ENCODE results near the gene MT4.
A peak's percentile ranks its signal among the peaks of the same experiment; 100 is the strongest.

The MT4 gene

DNA sequence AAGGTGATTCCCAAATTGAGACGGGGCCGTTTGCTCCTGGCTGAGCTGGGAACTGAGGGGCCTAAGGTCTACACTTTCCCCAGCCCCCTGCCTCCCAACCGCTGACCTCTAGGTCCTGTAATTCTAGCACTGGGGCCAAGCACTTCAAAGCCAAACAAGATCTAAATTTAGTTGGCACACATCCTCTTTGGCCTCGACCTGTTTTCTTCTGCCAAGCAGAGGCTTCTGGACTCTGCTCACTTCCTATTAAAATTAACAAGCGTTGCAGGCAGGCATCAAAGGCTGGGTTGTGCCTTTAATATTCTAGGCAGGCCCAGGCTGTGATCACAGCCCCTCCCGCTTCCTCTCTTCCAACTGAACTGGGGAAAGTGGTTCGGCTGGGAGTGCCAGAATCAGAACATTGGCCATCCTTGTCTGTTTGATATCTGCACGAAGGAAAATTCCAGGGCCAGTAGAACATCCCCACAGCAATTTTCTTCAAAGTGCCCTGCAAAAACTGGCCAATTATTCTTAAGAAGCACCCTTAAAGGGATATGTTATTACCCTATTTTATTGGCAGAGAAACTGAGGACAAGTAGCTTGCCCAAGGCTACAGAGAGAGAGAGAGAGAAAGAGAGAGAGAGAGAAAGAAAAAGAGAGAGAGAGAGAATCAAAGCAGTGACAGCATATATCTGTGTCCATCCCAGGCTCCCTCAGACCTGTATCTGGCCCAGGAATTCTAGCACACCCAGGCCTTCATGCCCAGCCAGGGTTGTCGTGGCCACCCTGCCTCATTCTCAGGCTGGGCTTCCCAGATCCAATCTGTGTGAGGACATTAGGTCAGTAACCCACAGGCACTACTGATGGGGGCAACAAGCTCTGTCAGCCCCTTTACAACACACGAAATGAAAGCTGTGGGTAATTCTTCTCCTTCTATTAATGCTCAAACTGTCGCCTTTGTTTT, 12.8 kb upstream of the MT4 start:
- Histone ChIP-seq H3K4me3 (ENCODE audit: low read depth, low read length) (no peak overlapping the region), H3K36me3 (ENCODE audit: control insufficient read depth, insufficient read depth, low read length) (no peaks in the 10 kb centered on the region), H2AFZ (peak overlapping the region; percentile 51), H3K79me2 (no peaks in the 10 kb centered on the region), H3K4me2 (ENCODE audit: low read length) (no peak overlapping the region), H3K9me3 (ENCODE audit: control insufficient read depth, low read length) (no peaks in the 10 kb centered on the region), H3K27me3 (ENCODE audit: control insufficient read depth, insufficient read depth, low read length) (no peaks in the 10 kb centered on the region), H3K9ac (no peak overlapping the region), H3K27ac (no peak overlapping the region), H3K4me1 (peaks cover 4% of the 10 kb centered on the region)
- TF ChIP-seq, protein P1, sequence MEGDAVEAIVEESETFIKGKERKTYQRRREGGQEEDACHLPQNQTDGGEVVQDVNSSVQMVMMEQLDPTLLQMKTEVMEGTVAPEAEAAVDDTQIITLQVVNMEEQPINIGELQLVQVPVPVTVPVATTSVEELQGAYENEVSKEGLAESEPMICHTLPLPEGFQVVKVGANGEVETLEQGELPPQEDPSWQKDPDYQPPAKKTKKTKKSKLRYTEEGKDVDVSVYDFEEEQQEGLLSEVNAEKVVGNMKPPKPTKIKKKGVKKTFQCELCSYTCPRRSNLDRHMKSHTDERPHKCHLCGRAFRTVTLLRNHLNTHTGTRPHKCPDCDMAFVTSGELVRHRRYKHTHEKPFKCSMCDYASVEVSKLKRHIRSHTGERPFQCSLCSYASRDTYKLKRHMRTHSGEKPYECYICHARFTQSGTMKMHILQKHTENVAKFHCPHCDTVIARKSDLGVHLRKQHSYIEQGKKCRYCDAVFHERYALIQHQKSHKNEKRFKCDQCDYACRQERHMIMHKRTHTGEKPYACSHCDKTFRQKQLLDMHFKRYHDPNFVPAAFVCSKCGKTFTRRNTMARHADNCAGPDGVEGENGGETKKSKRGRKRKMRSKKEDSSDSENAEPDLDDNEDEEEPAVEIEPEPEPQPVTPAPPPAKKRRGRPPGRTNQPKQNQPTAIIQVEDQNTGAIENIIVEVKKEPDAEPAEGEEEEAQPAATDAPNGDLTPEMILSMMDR (IDR thresholded peaks at IDR 0.05): no peak

DNA sequence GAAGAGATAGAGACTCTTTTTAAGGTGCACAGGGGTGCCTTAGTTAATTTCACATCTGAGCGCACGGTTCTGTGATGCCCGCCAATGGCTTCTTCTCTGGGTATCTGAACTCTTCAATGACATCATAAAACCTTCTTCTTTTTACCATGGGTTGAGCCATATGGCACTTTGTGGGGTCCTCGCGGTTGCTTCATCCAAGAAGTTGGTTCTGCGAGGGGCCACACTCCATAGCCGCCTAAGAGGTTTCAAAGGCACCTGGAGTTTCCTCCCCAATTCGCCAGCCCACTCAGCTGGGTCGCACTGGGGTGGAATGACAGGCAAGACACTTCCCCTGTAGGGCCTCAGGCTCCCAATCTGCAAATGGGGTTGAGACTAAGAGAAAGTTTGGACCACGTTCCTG, 10.4 kb upstream of the MT4 start:
- Histone ChIP-seq H3K4me1 (no peaks in the 10 kb centered on the region), H3K9me3 (ENCODE audit: control insufficient read depth, low read length) (no peaks in the 10 kb centered on the region), H3K4me2 (ENCODE audit: low read length) (no peak overlapping the region), H3K27me3 (ENCODE audit: control insufficient read depth, insufficient read depth, low read length) (no peaks in the 10 kb centered on the region), H3K9ac (no peak overlapping the region), H3K36me3 (ENCODE audit: control insufficient read depth, insufficient read depth, low read length) (no peaks in the 10 kb centered on the region), H3K27ac (no peak overlapping the region), H3K4me3 (ENCODE audit: low read depth, low read length) (no peak overlapping the region), H2AFZ (no peak overlapping the region), H3K79me2 (no peaks in the 10 kb centered on the region)
- TF ChIP-seq, protein P1 (IDR thresholded peaks at IDR 0.05): no peak

DNA sequence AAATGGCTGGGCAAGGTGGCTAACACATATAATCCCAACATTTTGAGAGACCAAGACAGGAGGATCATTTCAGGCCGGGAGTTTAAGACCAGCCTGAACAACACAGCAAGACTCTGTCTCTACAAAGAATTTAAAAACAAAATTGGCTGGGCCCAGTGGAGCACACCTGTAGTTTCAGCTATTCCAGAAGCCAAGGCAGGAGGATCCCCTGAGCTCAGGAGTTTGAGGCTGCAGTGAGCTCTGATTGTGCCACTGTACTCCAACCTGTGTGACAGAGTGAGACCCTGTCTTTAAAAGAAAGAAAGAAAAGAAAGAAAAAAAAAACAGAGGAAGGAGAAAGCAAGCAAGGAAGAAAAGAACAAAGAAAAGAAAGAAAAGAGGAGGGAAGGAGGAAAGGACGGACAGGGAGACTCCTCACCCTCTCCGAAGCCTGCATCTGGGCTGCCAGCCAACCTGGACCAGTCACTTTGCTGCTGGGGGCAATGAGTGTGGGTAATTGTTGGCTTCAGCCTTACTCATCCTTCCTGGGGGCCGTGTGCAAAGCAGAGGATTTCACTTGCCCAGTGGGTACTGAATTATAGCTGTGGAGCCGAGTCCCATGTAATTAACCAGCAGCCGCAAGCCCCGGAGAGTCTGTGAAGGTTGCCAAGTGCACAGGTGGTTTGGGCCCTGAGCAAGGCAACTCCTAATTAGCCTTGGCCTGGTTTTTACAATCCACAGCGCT, 6.7 kb upstream of the MT4 start:
- Histone ChIP-seq H3K9me3 (ENCODE audit: control insufficient read depth, low read length) (no peaks in the 10 kb centered on the region), H3K27me3 (ENCODE audit: control insufficient read depth, insufficient read depth, low read length) (no peaks in the 10 kb centered on the region), H3K27ac (no peak overlapping the region), H3K4me3 (ENCODE audit: low read depth, low read length) (no peak overlapping the region), H3K79me2 (no peaks in the 10 kb centered on the region), H3K4me2 (ENCODE audit: low read length) (no peak overlapping the region), H3K36me3 (ENCODE audit: control insufficient read depth, insufficient read depth, low read length) (no peaks in the 10 kb centered on the region), H3K9ac (no peak overlapping the region), H3K4me1 (no peaks in the 10 kb centered on the region), H2AFZ (no peak overlapping the region)
- TF ChIP-seq, protein P1 (IDR thresholded peaks at IDR 0.05): no peak

DNA sequence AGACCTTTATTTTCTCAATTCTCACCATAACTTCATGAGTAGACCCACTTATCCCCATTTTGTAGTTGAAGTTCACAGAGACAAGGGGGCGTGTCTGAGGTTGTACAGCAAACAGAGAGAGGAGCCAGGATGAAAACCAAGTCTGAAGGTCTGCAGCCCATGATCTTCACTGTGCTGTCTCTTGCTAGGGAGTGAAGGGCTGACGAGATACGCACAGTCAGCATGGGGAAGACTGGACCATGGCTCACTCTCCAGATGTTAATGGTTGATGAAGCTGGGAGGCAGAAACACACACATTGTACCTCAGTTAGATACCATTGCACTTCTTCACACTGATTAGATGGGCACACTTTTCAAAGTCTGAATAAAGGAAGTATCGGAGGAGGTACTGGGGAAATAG, 5.8 kb upstream of the MT4 start:
- TF ChIP-seq, protein P1 (IDR thresholded peaks at IDR 0.05): no peak
- Histone ChIP-seq H3K36me3 (ENCODE audit: control insufficient read depth, insufficient read depth, low read length) (no peaks in the 10 kb centered on the region), H2AFZ (no peak overlapping the region), H3K9me3 (ENCODE audit: control insufficient read depth, low read length) (no peaks in the 10 kb centered on the region), H3K4me2 (ENCODE audit: low read length) (no peak overlapping the region), H3K4me3 (ENCODE audit: low read depth, low read length) (no peak overlapping the region), H3K27ac (no peak overlapping the region), H3K79me2 (no peaks in the 10 kb centered on the region), H3K4me1 (no peaks in the 10 kb centered on the region), H3K9ac (no peak overlapping the region), H3K27me3 (ENCODE audit: control insufficient read depth, insufficient read depth, low read length) (no peaks in the 10 kb centered on the region)
